ENCODE results near the gene EXOSC5. TPM values are rescaled to one million over a fixed set of nuclear protein-coding genes. Genes with fewer than 3 reads are reported as not detected.

The EXOSC5 gene
- total and polyA plus RNA-seq, 9 of the 15 experiments (the other 6 are each of a cell fraction or from before 2014, with no cell fraction given): 10.9 to 75.5 (median 37.8) TPM

GRCh38 chr19:41350735-41351338, 46.3 kb downstream of the EXOSC5 start (continued):
- TF ChIP-seq L3MBTL2 (IDR thresholded peaks at IDR 0.05): peak; percentile 52; the same call in 1 of the 2 replicates
- TF ChIP-seq TAF9B (IDR thresholded peaks at IDR 0.05; ENCODE audit: partially characterized antibody): no peak
- TF ChIP-seq ZSCAN32 (CRISPR knock-in tag; IDR thresholded peaks at IDR 0.05): no peak
- TF ChIP-seq IRF2 (CRISPR knock-in tag; IDR thresholded peaks at IDR 0.05): no peak
- TF ChIP-seq MBD1 (CRISPR knock-in tag; IDR thresholded peaks at IDR 0.05): no peak
- TF ChIP-seq RBM25 (IDR thresholded peaks at IDR 0.05; ENCODE audit: low read depth, low read length, severe bottlenecking): no peak
- TF ChIP-seq TAL1 (IDR thresholded peaks at IDR 0.05): peak; percentile 47; the same call in 1 of the 2 replicates
- no peak for TF ChIP-seq ZNF224 (CRISPR knock-in tag; IDR thresholded peaks at IDR 0.05)
- TF ChIP-seq HEY1 (CRISPR knock-in tag; IDR thresholded peaks at IDR 0.05; ENCODE audit: borderline replicate concordance): no peak
- no peak for TF ChIP-seq SIN3B (IDR thresholded peaks at IDR 0.05; ENCODE audit: low read depth)
- TF ChIP-seq PHF20 (IDR thresholded peaks at IDR 0.05; ENCODE audit: partially characterized antibody): no peak
- no peak for TF ChIP-seq GTF2F1 (IDR thresholded peaks at IDR 0.05; ENCODE audit: low read depth, low read length)
- TF ChIP-seq DACH1 (IDR thresholded peaks at IDR 0.05; ENCODE audit: partially characterized antibody): no peak
- no peak for TF ChIP-seq ZNF134 (CRISPR knock-in tag; conservative IDR thresholded peaks at IDR 0.05)
- TF ChIP-seq MCM7 (IDR thresholded peaks at IDR 0.05): no peak
- TF ChIP-seq, protein P1, sequence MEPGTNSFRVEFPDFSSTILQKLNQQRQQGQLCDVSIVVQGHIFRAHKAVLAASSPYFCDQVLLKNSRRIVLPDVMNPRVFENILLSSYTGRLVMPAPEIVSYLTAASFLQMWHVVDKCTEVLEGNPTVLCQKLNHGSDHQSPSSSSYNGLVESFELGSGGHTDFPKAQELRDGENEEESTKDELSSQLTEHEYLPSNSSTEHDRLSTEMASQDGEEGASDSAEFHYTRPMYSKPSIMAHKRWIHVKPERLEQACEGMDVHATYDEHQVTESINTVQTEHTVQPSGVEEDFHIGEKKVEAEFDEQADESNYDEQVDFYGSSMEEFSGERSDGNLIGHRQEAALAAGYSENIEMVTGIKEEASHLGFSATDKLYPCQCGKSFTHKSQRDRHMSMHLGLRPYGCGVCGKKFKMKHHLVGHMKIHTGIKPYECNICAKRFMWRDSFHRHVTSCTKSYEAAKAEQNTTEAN (CRISPR knock-in tag; IDR thresholded peaks at IDR 0.05): no peak
- TF ChIP-seq TSC22D4 (tag; IDR thresholded peaks at IDR 0.05): no peak
- no peak for TF ChIP-seq CHD4 (IDR thresholded peaks at IDR 0.05; ENCODE audit: insufficient read depth, insufficient replicate concordance, low read depth, low read length, poor library complexity, severe bottlenecking)
- TF ChIP-seq MYC (IDR thresholded peaks at IDR 0.05; ENCODE audit: low read depth, low read length): no peak
- TF ChIP-seq MYC (CRISPR knock-in tag; IDR thresholded peaks at IDR 0.05; ENCODE audit: borderline replicate concordance, low read depth): peak; percentile 62; the same call in 1 of the 2 replicates
- TF ChIP-seq, protein P2, sequence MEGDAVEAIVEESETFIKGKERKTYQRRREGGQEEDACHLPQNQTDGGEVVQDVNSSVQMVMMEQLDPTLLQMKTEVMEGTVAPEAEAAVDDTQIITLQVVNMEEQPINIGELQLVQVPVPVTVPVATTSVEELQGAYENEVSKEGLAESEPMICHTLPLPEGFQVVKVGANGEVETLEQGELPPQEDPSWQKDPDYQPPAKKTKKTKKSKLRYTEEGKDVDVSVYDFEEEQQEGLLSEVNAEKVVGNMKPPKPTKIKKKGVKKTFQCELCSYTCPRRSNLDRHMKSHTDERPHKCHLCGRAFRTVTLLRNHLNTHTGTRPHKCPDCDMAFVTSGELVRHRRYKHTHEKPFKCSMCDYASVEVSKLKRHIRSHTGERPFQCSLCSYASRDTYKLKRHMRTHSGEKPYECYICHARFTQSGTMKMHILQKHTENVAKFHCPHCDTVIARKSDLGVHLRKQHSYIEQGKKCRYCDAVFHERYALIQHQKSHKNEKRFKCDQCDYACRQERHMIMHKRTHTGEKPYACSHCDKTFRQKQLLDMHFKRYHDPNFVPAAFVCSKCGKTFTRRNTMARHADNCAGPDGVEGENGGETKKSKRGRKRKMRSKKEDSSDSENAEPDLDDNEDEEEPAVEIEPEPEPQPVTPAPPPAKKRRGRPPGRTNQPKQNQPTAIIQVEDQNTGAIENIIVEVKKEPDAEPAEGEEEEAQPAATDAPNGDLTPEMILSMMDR (IDR thresholded peaks at IDR 0.05 in 2 of 3, conservative IDR thresholded peaks at IDR 0.05 in 1 of 3; ENCODE audit: insufficient read depth in 2 of 3, low read depth in 1 of 3, low read length in 3 of 3): no peak
- no peak for TF ChIP-seq CBFB (CRISPR knock-in tag; IDR thresholded peaks at IDR 0.05)
- peak; percentile 50; the same call in 1 of the 2 replicates for TF ChIP-seq DNMT1 (IDR thresholded peaks at IDR 0.05)
- TF ChIP-seq, protein P3, sequence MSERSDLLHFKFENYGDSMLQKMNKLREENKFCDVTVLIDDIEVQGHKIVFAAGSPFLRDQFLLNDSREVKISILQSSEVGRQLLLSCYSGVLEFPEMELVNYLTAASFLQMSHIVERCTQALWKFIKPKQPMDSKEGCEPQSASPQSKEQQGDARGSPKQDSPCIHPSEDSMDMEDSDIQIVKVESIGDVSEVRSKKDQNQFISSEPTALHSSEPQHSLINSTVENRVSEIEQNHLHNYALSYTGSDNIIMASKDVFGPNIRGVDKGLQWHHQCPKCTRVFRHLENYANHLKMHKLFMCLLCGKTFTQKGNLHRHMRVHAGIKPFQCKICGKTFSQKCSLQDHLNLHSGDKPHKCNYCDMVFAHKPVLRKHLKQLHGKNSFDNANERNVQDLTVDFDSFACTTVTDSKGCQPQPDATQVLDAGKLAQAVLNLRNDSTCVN (CRISPR knock-in tag; IDR thresholded peaks at IDR 0.05): no peak
- no peak for TF ChIP-seq ZNF384 (IDR thresholded peaks at IDR 0.05; ENCODE audit: low read depth, low read length)
